Testis (tissue), 3 donors: ENCODE measurements around the gene PEX10. TPM values are rescaled to one million over a fixed set of nuclear protein-coding genes. Genes with fewer than 3 reads are reported as not detected.

ENCODE experiments used
- DNase-seq: peaks from one replicate; pipeline ENCODE4 v3.0.0-alpha.2; 2019
- H3K27ac ChIP-seq, 2 donors: fragments of 200-600 bp; sonication (generic); one replicate each; pipeline ENCODE4 v1.5.1; 2019
- H3K27me3 ChIP-seq: fragments of 200-600 bp; sonication (generic); one replicate; pipeline ENCODE4 v1.5.1; 2019
- H3K36me3 ChIP-seq: fragments of 200-600 bp; sonication (generic); one replicate; pipeline ENCODE4 v1.5.1; 2017; ENCODE audit warnings: low read depth; ENCODE audit errors: missing control alignments
- H3K4me1 ChIP-seq: fragments of 200-600 bp; sonication (generic); one replicate; pipeline ENCODE4 v1.5.1; 2019
- H3K4me3 ChIP-seq, 2 donors: fragments of 200-600 bp; sonication (generic); one replicate each; pipeline ENCODE4 v1.5.1; 2017 to 2019
- H3K9me3 ChIP-seq: fragments of 200-600 bp; sonication (generic); one replicate; pipeline ENCODE4 v1.5.1; 2017
- POLR2A ChIP-seq: fragments of 450-650 bp; IDR thresholded peaks from one replicate; pipeline ENCODE4 v1.6.1; 2017; ENCODE audit warnings: antibody characterized with exemption, mild to moderate bottlenecking, moderate library complexity
- WGBS, 2 donors: methylation state at CpG; one replicate each; pipeline ENCODE4 v1.1.5; 2018; 5-methylcytosine and 5-hydroxymethylcytosine counted together
- intact Hi-C: fragments of 100-400 bp; cut with DNase I; formaldehyde crosslinking; loops from one replicate; pipeline ENCODE4 v1.15.1; 2023; ENCODE audit warnings: low total_unique reads
- polyA plus RNA-seq: library from polyadenylated mRNA; stranded (reverse); fragments of 350-450 nt; fragmentation: Illumina TruSeq; extraction: RNeasy Lipid Tissue Mini Kit (QIAGEN cat#74804); gene quantifications from one replicate; pipeline ENCODE4 v1.2.3, GENCODE V29; 2014; ENCODE audit warnings: low read depth, low replicate concordance; ENCODE audit not compliant: insufficient read depth
- total RNA-seq, 2 donors: library from RNA; depleted of rRNA; stranded (reverse); fragments of >200 nt; gene quantifications; one replicate each; pipeline ENCODE4 v1.2.3, GENCODE V29; 2016
- TF ChIP-seq, protein P1 (sequence below), 3 experiments: fragments of 450-650 bp in 2 of 3; fragments of 200-600 bp in 1 of 3; sonication (generic) in 1 of 3; IDR thresholded peaks; one replicate each; pipeline ENCODE4 v1.5.1; 2016 to 2019; ENCODE audit warnings: antibody characterized with exemption in 3 of 3, mild to moderate bottlenecking in 2 of 3, moderate library complexity in 1 of 3

The PEX10 gene
- total and polyA plus RNA-seq, 3 donors from 2014 or later = 49.5 to 52.8 (median 50.4) TPM

DNA sequence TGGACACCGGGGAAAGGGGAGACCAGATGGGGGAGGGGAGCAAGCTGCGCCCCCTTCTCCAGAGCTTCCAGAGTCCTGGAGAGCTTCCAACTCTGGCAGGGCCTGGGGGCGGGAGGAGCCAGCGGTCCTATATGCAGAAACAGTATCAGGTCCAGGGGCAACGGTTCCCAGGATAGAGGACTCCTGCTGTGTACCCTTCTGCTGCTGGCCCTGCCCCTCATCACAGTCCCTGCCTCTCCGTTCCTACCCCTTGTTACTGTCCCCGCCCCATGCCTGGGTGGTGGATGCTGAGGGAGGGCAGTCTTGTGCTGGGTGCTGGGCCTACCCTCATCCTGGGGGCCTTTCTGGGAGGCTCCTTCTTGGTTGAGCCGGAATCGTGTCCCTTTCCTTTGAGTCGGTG, 19.2 kb upstream of the PEX10 start:
- Histone ChIP-seq H3K9me3 (no peaks in the 10 kb centered on the region), H3K4me1 (no peaks in the 10 kb centered on the region), H3K27me3 (no peaks in the 10 kb centered on the region), H3K36me3 (no peaks in the 10 kb centered on the region), H3K27ac (no peak overlapping the region), H3K4me3 (no peak overlapping the region)
- intact Hi-C loops = no loop called here
- 65 to 66% methylated on average over 6 to 9 of the region's 10 CpGs for WGBS, 2 donors
- no peak for DNase-seq
- no peak for TF ChIP-seq POLR2A
- TF ChIP-seq, protein P1, sequence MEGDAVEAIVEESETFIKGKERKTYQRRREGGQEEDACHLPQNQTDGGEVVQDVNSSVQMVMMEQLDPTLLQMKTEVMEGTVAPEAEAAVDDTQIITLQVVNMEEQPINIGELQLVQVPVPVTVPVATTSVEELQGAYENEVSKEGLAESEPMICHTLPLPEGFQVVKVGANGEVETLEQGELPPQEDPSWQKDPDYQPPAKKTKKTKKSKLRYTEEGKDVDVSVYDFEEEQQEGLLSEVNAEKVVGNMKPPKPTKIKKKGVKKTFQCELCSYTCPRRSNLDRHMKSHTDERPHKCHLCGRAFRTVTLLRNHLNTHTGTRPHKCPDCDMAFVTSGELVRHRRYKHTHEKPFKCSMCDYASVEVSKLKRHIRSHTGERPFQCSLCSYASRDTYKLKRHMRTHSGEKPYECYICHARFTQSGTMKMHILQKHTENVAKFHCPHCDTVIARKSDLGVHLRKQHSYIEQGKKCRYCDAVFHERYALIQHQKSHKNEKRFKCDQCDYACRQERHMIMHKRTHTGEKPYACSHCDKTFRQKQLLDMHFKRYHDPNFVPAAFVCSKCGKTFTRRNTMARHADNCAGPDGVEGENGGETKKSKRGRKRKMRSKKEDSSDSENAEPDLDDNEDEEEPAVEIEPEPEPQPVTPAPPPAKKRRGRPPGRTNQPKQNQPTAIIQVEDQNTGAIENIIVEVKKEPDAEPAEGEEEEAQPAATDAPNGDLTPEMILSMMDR (IDR thresholded peaks at IDR 0.05) = no peak

DNA sequence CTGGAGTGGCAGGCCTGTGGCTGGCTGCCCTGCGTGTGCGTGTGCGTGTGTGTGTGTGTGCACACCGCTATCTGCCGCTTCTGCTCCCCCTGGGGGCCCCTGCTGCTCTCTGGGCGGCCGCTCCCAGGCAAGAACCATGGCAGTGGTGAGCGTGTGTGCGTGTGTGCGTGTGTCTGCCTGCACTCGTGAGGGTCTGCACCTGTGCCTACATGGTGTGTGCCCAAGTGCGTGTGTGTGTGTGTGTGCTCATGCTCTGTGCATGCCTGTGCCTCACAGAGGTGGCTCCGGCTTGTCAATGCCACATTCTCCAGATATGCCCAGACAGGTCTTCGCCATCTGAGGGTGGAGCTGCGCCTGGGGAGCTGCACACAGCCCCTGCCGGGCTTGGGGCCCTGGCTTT, 18.7 kb upstream of the PEX10 start:
- Histone ChIP-seq H3K27me3 (no peaks in the 10 kb centered on the region), H3K9me3 (no peaks in the 10 kb centered on the region), H3K4me3 (no peak overlapping the region), H3K4me1 (no peaks in the 10 kb centered on the region), H3K27ac (no peak overlapping the region), H3K36me3 (no peaks in the 10 kb centered on the region)
- WGBS, 2 donors = 46 to 64% methylated on average over 7 to 16 of the region's 16 CpGs
- TF ChIP-seq POLR2A = no peak
- intact Hi-C loops = no loop called here
- no peak for DNase-seq

DNA sequence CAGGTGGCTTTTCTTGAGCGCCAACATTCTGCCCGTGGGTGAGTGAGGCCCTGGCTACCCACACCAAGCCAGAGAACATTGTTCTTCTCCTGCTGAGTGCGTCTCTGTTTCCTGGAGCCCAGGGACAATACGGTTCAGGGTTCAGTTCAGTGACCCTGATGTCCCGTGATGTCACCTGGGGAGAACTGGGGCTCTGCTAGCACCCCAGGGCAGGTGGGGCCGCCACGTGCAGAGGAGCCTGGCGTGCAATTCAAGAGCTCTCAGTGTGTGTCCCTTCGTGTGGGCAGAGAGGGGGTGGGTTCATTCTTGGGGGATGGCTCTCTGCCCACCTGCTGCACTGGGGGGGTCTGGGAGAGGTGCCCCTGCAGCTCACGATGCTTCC, 18.2 kb upstream of the PEX10 start:
- TF ChIP-seq, protein P1 (IDR thresholded peaks at IDR 0.05) = no peak
- TF ChIP-seq POLR2A = no peak
- intact Hi-C loops = no loop called here

GRCh38 chr1:2429780-2430591, 17.6 kb upstream of the PEX10 start:
- Histone ChIP-seq H3K27ac (no peak overlapping the region), H3K27me3 (no peaks in the 10 kb centered on the region), H3K36me3 (no peaks in the 10 kb centered on the region), H3K4me3 (no peak overlapping the region), H3K4me1 (no peaks in the 10 kb centered on the region), H3K9me3 (no peaks in the 10 kb centered on the region)
- DNase-seq = no peak
- 85 to 95% methylated on average over 14 to 20 of the region's 20 CpGs for WGBS, 2 donors
- TF ChIP-seq, protein P1 (IDR thresholded peaks at IDR 0.05) = peak in 2 of 3 experiments; percentile 14 to 16
- no peak for TF ChIP-seq POLR2A
- intact Hi-C loops = no loop called here

More for the DNA sequence above, 18.2 kb upstream of the PEX10 start:
- H3K9me3 ChIP-seq = no peaks in the 10 kb centered on the region
- H3K27ac ChIP-seq = no peak overlapping the region
- H3K4me3 ChIP-seq = no peak overlapping the region
- no peak for DNase-seq
- H3K4me1 ChIP-seq = no peaks in the 10 kb centered on the region
- WGBS, 2 donors = 80 to 87% methylated on average over 1 to 10 of the region's 10 CpGs
- H3K27me3 ChIP-seq = no peaks in the 10 kb centered on the region
- no peaks in the 10 kb centered on the region for H3K36me3 ChIP-seq

DNA sequence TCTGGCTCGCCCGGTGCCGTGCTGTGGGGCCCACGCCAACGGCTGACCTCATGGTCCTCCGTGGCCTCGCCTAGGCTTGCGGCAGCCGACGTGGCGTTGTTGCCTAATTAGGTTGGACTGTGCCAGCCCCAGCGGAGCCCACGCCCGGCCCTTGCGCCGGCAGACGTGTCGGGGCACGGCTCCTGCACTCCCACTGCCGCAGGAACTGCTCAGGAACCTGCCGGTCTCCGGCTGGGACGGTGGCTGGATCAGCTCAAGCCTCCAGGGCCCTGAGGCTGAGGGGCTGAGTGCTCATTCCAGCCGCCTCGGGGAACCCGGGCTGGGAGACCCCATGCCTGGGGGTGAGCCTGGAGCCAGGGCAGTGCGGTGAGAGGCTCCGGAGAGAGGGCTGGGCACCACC, 16.1 kb upstream of the PEX10 start:
- WGBS, 2 donors = 90 to 94% methylated on average over 2 to 28 of the region's 28 CpGs
- Histone ChIP-seq H3K4me3 (no peak overlapping the region), H3K27me3 (no peaks in the 10 kb centered on the region), H3K4me1 (no peaks in the 10 kb centered on the region), H3K27ac (no peak overlapping the region), H3K36me3 (no peaks in the 10 kb centered on the region), H3K9me3 (no peaks in the 10 kb centered on the region)
- TF ChIP-seq POLR2A = no peak
- TF ChIP-seq, protein P1 (IDR thresholded peaks at IDR 0.05) = no peak
- intact Hi-C loops = no loop called here
- DNase-seq = no peak
